Measurements from ENCODE around the gene BCL2L14. TPM values are rescaled to one million over a fixed set of nuclear protein-coding genes. Genes with fewer than 3 reads are reported as not detected.
"Not testable (repeated sequence)": the region's sequence is repeated elsewhere in the genome, so short reads cannot be mapped to it uniquely, and the experiment has no call there.

Gene BCL2L14
- total and polyA plus RNA-seq, 5 experiments from 2014 or later: 1.0 TPM; not detected in 4

DNA sequence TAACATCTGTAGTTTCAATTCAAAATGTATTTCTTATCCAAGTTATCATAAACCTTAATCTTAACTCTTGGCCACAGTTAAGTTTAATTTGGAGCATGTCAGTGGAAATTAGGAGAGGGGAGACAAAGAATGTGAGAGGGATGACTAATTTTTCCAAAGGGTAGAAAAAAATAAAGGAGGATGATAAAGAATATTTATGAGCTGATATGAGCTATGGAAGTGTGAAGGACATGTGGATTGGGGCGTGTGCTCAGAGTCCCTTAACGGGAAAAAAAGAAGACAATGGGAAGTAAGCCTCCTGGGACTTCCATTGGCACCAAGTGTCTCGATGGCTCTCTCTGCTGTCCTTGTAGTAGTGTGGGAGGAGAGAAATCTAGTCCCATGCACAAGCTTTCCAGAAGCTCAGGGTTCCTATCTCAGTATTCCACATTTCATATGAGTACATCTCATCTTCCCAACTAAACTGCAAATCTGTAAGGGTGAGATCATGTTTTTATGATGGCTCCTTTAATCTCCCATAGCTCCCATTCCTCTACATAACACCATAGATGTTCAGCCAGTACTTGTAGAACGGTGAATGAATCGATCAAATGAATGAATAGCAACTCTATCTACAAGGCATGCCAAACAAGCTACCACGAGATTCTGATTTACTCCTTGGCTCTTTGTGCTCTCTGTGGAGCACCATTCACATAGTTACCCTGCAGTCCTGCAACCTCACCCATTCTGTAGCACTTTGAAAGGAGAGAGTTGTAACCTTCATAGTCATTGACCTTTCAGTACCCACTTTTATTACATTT is 27.4 kb downstream of the BCL2L14 start:
- peaks cover 0 to 11% (median under 1%) of the 10 kb centered on the region in 3 donors for H3K36me3 Mint-ChIP-seq
- H3K9me3 Mint-ChIP-seq: peaks cover 0 to 3% (median 0%) of the 10 kb centered on the region in 9 donors
- DNase-seq (no peak), ATAC-seq (no peak)
- POLR2A ChIA-PET: no interaction called here
- no peak overlapping the region for H3K27ac Mint-ChIP-seq
- no peaks in the 10 kb centered on the region for H3K4me1 Mint-ChIP-seq
- no peak overlapping the region for H3K4me3 Mint-ChIP-seq
- H3K27me3 Mint-ChIP-seq: peaks cover 0 to 5% (median 0%) of the 10 kb centered on the region in 5 donors

DNA sequence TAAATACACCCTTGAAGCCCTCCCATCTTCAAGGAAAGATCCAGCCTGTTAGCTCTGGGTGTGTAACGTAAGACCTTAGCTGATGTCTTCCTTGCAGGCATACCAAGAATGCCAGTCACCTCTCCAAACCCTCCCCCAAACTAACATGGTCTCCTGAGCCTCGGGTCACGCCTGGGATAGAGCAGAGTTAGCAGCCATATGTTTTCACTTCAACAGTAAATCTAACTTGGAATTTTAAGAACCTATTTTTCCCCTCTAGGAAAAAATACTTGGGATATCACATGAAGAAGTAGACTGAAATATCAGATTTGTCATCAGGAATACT is 27.9 kb downstream of the BCL2L14 start:
- no peak overlapping the region for H3K4me3 Mint-ChIP-seq
- POLR2A ChIA-PET: no interaction called here
- H3K27ac Mint-ChIP-seq: peak overlapping the region in 1 of 10 donors; percentile 49
- H3K9me3 Mint-ChIP-seq: peaks cover 0 to 8% (median 4%) of the 10 kb centered on the region in 9 donors
- H3K27me3 Mint-ChIP-seq: peaks cover 0 to 5% (median 0%) of the 10 kb centered on the region in 5 donors
- DNase-seq (no peak), ATAC-seq (no peak)
- no peaks in the 10 kb centered on the region for H3K4me1 Mint-ChIP-seq
- H3K36me3 Mint-ChIP-seq: peaks cover 2 to 15% (median 5%) of the 10 kb centered on the region in 3 donors

DNA sequence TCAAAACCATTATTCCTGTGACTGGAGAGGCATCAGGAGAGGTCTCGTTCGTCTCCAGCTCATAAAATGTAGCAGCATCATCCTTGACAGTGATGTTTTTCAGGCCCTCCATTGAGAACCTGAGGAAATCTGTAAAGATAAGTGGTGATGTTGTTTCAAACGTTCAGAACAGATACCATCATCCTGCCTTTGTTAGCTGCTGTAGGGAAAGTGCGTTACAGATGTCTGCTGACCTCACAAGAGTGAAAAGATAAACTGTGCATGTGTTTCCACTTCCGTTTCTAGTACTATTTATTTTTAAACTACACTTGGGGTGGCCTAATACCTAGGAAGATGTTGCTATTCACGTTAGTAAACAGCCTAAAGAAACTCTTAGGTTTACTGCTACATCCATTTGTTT is 28.4 kb downstream of the BCL2L14 start:
- H3K9me3 Mint-ChIP-seq: peaks cover 0 to 10% (median 5%) of the 10 kb centered on the region in 9 donors
- peaks cover 0 to 5% (median 0%) of the 10 kb centered on the region in 5 donors for H3K27me3 Mint-ChIP-seq
- H3K4me3 Mint-ChIP-seq: no peak overlapping the region
- peaks cover 2 to 15% (median 5%) of the 10 kb centered on the region in 3 donors for H3K36me3 Mint-ChIP-seq
- POLR2A ChIA-PET: no interaction called here
- no peak overlapping the region for H3K27ac Mint-ChIP-seq
- H3K4me1 Mint-ChIP-seq: no peaks in the 10 kb centered on the region
- DNase-seq (no peak), ATAC-seq (no peak)

DNA sequence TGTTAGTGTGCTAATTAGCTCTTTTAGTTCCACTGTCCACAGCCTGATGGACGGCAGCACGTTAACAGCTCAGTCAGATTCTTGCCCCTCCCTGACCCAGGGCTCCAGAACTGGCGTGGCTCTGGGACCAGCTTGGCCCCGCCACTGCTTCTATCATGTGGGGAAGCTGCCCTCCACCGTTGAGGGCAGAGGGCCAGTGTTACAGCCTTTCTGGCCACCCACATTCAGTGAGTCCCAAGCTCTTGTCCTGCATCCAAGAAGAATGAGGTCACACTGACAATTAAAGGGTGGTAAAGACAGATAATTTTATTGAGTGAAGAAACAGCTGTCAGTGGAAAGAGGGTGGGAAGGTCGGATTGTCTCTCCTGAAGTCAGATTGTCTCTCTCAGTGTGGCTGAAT is 36.9 kb downstream of the BCL2L14 start:
- DNase-seq: no peak
- Mint-ChIP-seq H3K27me3 (peaks cover 0 to 2% (median 0%) of the 10 kb centered on the region in 5 donors), H3K36me3 (peaks cover 12 to 33% (median 19%) of the 10 kb centered on the region in 3 donors), H3K4me3 (no peak overlapping the region), H3K9me3 (peaks cover 11 to 65% (median 28%) of the 10 kb centered on the region in 9 donors), H3K4me1 (peaks cover 0 to 2% (median 0%) of the 10 kb centered on the region in 4 donors), H3K27ac (no peak overlapping the region)
- POLR2A ChIA-PET: no interaction called here
- ATAC-seq: no peak

DNA sequence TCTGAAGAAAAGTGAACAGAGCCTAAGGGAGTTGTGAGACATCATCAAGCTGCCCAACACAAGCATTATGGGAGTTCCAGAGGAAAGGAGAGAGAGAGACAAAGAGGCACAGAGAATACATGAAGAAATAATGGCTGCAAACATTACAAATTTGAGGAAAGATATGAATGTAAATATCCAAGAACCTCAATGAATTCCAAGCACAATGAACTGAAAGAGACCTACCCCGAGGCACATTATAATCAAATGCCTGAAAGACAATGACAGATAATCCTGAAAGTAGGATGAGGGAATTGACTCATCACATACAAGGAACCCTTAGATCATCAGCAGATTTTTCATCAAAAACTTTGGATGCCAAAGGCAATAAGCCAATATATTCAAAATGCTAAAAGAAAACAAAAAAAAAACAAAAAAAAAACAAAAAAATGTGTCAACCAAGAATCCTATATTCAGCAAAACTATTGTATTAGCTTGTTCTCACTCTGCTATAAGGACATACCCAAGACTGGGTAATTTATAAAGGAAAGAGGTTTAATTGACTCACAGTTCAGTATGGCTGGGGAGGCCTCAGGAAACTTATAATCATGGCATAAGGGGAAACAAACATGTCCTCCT is 37.8 kb downstream of the BCL2L14 start:
- H3K36me3 Mint-ChIP-seq: peaks cover 14 to 28% (median 21%) of the 10 kb centered on the region in 3 donors
- H3K9me3 Mint-ChIP-seq: peaks cover 11 to 58% (median 24%) of the 10 kb centered on the region in 9 donors
- DNase-seq: no peak
- POLR2A ChIA-PET: no interaction called here
- no peak for ATAC-seq
- peaks cover 0 to 2% (median 0%) of the 10 kb centered on the region in 5 donors for H3K27me3 Mint-ChIP-seq
- H3K27ac Mint-ChIP-seq: no peak overlapping the region
- no peak overlapping the region for H3K4me3 Mint-ChIP-seq
- H3K4me1 Mint-ChIP-seq: peaks cover 0 to 2% (median 0%) of the 10 kb centered on the region in 4 donors

DNA sequence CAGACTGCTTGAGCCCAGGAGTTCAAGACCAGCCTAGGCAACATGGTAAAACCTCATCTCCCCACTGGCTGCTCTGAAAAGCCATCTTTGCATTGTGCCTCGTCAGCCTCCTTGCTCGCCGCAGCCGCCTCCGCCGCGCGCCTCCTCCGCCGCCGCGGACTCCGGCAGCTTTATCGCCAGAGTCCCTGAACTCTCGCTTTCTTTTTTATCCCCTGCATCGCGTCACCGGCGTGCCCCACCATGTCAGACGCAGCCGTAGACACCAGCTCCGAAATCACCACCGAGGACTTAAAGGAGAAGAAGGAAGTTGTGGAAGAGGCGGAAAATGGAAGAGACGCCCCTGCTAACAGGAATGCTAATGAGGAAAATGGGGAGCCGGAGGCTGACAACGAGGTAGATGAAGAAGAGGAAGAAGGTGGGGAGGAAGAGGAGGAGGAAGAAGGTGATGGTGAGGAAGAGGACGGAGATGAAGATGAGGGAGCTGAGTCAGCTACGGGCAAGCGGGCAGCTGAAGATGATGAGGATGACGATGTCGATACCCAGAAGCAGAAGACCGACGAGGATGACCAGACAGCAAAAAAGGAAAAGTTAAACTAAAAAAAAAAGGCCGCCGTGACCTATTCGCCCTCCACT is 40.3 kb downstream of the BCL2L14 start:
- POLR2A ChIA-PET, ATAC-seq, H3K27me3 Mint-ChIP-seq, H3K4me1 Mint-ChIP-seq: not testable (repeated sequence)
- H3K4me3 Mint-ChIP-seq: peak overlapping the region in 7 of 10 donors; percentile 39 to 69 (median 59)
- peaks cover 4 to 39% (median 18%) of the 10 kb centered on the region in 9 donors for H3K9me3 Mint-ChIP-seq
- peak overlapping the region in 4 of 10 donors; percentile 53 to 78 (median 67) for H3K27ac Mint-ChIP-seq
- H3K36me3 Mint-ChIP-seq: peaks cover 17 to 22% (median 19%) of the 10 kb centered on the region in 3 donors
- peak in 6 of 10 donors; percentile 6 to 33 (median 15) for DNase-seq

DNA sequence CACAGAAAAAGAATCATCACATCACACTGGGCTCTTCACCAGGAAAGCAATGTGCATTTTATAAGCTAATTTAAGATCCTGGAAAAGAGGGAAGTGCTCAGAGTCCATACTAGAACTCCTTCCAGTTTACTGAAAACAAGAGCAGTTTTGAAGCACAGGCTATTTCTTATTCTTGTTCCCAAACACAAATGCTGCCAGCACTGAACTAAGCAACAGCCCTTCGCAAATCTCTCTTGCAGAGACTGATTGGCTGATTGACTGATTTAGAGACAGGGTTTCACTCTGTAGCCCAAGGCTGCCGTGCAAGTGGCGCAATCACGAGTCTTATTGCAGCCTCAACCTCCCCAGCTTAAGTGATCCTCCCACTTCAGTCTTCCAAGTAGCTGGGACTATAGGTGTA is 44.8 kb downstream of the BCL2L14 start:
- Mint-ChIP-seq H3K9me3 (peaks cover 0 to 4% (median 0%) of the 10 kb centered on the region in 9 donors), H3K4me1 (peaks cover 0 to 2% (median 0%) of the 10 kb centered on the region in 4 donors), H3K4me3 (no peak overlapping the region), H3K36me3 (peaks cover 0 to 34% (median 15%) of the 10 kb centered on the region in 3 donors), H3K27me3 (peaks cover 0 to 2% (median 0%) of the 10 kb centered on the region in 5 donors), H3K27ac (no peak overlapping the region)
- POLR2A ChIA-PET: no interaction called here
- DNase-seq (no peak), ATAC-seq (no peak)

DNA sequence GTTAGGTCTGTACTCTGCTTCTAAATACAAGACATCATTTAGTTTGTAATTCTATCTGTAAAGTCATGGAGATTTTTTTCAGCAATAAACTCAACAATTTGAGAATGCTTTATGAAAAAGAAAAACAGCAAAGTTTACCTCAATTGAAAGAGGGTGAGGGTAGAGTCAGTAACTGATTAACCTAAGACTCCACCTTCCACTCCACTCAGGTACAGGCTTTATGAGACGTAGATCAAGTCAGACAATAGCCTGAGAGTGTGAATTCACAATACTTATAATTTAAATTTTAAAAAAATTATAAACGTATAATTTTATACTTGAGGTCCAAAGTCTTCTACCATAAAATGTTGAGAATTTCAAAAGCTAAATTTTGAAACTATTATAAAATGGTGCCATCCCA is 45.9 kb downstream of the BCL2L14 start:
- peaks cover 0 to 42% (median 21%) of the 10 kb centered on the region in 3 donors for H3K36me3 Mint-ChIP-seq
- no peaks in the 10 kb centered on the region for H3K4me1 Mint-ChIP-seq
- peaks cover 0 to 2% (median 0%) of the 10 kb centered on the region in 5 donors for H3K27me3 Mint-ChIP-seq
- peaks cover 0 to 4% (median 0%) of the 10 kb centered on the region in 9 donors for H3K9me3 Mint-ChIP-seq
- ATAC-seq: no peak
- no peak overlapping the region for H3K27ac Mint-ChIP-seq
- no peak for DNase-seq
- POLR2A ChIA-PET: no interaction called here
- no peak overlapping the region for H3K4me3 Mint-ChIP-seq

DNA sequence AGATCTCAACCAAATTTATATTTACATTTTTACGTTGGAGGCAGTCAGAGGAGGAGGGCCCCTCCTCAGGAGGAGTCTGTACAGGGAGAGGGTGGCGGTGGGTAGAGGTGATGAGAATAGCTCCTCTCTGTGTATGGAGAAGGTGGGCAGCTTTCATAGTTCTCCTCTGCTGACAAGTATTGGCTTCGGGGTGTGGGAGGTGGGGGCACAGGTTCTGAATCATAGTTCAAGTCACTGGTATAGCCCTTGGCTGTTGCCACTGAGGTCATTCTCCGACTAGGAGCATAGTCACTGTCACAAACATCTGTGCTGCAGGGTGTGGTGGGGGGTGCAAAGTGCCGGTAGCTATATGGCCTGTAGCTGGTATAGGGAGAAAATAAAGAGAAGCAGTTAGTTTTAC is 50.3 kb downstream of the BCL2L14 start:
- ATAC-seq (no peak), DNase-seq (no peak)
- H3K36me3 Mint-ChIP-seq: peaks cover 0 to 66% (median 24%) of the 10 kb centered on the region in 3 donors
- no peak overlapping the region for H3K4me3 Mint-ChIP-seq
- H3K4me1 Mint-ChIP-seq: no peaks in the 10 kb centered on the region
- no peaks in the 10 kb centered on the region for H3K9me3 Mint-ChIP-seq
- no peaks in the 10 kb centered on the region for H3K27me3 Mint-ChIP-seq
- H3K27ac Mint-ChIP-seq: no peak overlapping the region
- POLR2A ChIA-PET: no interaction called here

DNA sequence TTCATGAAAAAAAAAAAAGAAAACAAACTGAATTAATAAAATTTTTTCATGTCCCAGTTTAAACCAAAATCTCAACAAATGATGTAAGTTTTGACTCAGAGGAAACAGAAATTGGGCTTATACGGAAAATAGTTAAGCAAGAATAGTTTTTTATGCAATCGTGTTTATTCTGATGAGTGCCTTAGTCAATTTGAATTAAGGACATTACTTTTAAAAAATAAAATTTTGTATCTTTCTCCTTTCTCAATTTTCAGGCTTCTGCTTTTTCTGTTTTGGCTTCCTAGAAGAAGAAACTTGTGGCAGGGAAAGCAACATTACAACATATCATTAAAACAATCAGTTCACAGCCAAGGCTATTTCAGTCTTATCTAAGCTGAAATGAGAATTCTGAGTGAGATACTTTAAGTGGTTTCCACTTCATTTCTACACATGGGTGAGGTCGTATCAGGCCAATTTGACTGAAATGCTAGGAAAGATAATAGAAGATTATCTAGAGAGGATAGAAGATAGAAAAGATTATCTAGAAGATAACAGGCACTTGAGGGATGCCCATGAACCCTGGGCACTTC is 52.4 kb downstream of the BCL2L14 start:
- H3K9me3 Mint-ChIP-seq: no peaks in the 10 kb centered on the region
- DNase-seq: no peak
- H3K36me3 Mint-ChIP-seq: peaks cover 0 to 85% (median 35%) of the 10 kb centered on the region in 3 donors
- H3K27ac Mint-ChIP-seq: no peak overlapping the region
- H3K27me3 Mint-ChIP-seq: no peaks in the 10 kb centered on the region
- no peak overlapping the region for H3K4me3 Mint-ChIP-seq
- POLR2A ChIA-PET: no interaction called here
- no peaks in the 10 kb centered on the region for H3K4me1 Mint-ChIP-seq
- ATAC-seq: no peak

DNA sequence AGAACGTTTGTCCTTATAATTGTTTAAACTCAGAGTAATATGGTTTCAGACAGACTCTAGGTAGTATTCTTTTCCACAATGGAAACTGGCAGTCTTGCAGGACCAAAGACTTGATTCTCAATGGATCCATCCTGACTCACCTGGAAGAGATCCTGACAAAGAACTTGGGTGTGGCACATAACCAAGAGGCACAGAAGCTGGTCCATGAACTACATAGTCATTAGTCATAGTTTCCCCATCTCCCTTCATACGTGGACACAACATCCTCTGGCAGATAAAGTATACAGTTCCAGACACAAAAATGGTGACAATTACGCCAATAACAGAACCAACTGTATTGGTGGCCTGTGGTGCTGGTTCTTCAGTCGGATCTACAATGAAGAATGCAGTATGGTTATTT is 55.8 kb downstream of the BCL2L14 start:
- Mint-ChIP-seq H3K27me3 (peaks cover 0 to 2% (median 0%) of the 10 kb centered on the region in 5 donors), H3K27ac (no peak overlapping the region), H3K36me3 (peaks cover 0 to 83% (median 38%) of the 10 kb centered on the region in 3 donors), H3K9me3 (no peaks in the 10 kb centered on the region), H3K4me1 (no peaks in the 10 kb centered on the region), H3K4me3 (no peak overlapping the region)
- DNase-seq (no peak), ATAC-seq (no peak)
- POLR2A ChIA-PET: no interaction called here

DNA sequence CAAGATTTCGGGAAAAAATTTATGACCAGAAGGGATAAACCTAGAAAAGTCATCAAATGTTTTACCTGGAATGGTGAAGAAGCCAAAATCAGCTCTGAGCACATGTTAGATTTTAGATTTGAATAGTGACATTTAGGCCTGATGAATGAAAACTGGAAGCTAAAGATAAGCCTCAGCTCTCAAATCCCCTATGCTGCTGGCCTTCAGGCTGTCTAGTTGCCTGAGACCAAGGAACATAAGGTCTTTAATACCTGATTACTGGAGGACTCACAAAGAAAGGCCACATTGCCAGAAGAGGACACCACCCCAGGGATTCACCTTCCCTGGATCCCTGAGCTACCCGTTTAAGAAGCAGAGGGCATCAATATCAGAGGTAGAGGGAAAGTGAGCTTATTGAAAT is 56.6 kb downstream of the BCL2L14 start:
- Mint-ChIP-seq H3K27ac (no peak overlapping the region), H3K4me1 (no peaks in the 10 kb centered on the region), H3K36me3 (peaks cover 0 to 80% (median 41%) of the 10 kb centered on the region in 3 donors), H3K4me3 (no peak overlapping the region), H3K27me3 (peaks cover 0 to 2% (median 0%) of the 10 kb centered on the region in 5 donors), H3K9me3 (no peaks in the 10 kb centered on the region)
- no peak for DNase-seq
- POLR2A ChIA-PET: no interaction called here
- no peak for ATAC-seq

DNA sequence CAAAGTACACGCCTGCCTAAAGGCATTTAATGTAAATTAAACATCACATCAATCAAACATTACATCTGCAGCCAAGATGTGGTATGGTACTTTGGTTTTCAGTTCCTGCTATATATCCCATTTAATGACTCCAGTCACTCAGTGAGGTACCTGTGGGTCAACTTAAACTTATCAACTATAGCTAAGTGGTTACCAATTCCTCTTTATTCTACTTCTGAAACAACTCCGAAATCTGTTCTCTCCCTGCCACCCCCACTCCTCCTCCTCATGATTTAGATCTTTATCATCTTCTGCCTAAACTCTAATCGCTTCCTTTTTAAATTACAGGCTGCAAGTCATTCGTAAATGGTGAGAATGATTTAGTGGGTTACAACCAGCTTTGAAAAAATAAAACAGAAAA is 57.9 kb downstream of the BCL2L14 start:
- POLR2A ChIA-PET: no interaction called here
- H3K36me3 Mint-ChIP-seq: peaks cover 0 to 76% (median 39%) of the 10 kb centered on the region in 3 donors
- H3K4me1 Mint-ChIP-seq: no peaks in the 10 kb centered on the region
- ATAC-seq (no peak), DNase-seq (no peak)
- H3K27me3 Mint-ChIP-seq: peaks cover 0 to 2% (median 0%) of the 10 kb centered on the region in 5 donors
- H3K27ac Mint-ChIP-seq: no peak overlapping the region
- no peak overlapping the region for H3K4me3 Mint-ChIP-seq
- H3K9me3 Mint-ChIP-seq: no peaks in the 10 kb centered on the region

All from naive thymus-derived CD8-positive, alpha-beta T cell (primary cell).